Measurements from ENCODE around the gene DNAJC5G. TPM values are rescaled to one million over a fixed set of nuclear protein-coding genes. Genes with fewer than 3 reads are reported as not detected.

Gene DNAJC5G
- total RNA-seq = not detected in 2 replicates

GRCh38 chr2:27275211-27276150, at the start of gene DNAJC5G:
Gene DNAJC5G, plus strand, starts transcription at chr2:27275433. Its CDS starts 1,296 bp downstream, at chr2:27276729.

DNA sequence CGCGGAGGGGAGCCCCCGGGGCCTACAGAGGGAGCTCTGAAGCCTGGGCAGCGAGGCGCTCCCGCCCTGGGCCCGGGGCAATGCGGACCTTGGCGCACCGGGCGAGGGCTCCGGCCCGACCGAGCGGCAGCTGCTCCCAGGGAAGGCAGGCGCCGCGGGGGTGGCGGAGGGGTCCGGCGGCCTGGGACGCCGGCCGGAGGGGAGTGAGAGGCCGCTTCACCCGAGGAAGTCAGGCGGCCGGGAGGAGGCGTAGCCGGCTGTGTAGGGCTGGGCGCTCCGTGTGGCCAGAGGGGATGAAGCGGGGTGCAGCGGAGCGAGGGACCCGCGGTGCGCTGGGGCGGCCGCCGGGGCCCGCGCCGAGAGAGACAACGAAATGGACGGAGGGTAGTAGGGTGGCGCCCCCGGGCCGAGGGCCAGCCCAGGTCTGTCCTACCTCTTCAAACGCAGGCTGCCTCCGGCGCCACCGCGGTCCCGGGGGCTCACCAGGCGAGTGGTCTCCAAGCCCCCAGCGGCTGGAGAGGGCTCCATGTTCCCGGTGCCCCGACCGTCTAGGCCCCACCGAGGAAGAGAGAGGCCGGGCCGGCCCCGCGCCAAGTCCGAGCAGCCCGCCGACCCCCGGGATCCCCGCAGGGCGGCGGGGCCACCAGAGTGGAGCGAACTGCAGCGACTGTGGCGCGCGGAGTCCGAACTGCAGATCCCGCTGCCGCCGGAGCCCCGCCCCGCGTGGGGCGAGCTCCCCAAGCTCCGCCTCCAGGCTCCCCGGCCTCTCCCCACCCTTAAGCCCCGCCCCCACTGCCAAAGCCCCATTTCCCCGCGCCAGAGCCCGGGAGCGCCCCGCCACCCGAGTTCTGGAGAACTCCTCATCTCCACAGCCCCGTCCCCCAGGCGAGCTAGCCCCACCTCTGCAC, 12.6 kb upstream of the DNAJC5G start, which contains the start of gene SLC30A3:
SLC30A3 (minus strand) TSS at position 669 of the 908 bp plus-strand sequence; CDS start at position 528, 141 bp downstream.

GRCh38 chr2:27281855-27282559, 6.8 kb downstream of the DNAJC5G start, which contains the start of gene TRIM54:
Gene TRIM54, plus strand, starts transcription at chr2:27282429. Its CDS starts 303 bp downstream, at chr2:27282732.

GRCh38 chr2:27308359-27308881, 33.2 kb downstream of the DNAJC5G start, which contains the start of gene UCN:
Gene UCN, minus strand, starts transcription at chr2:27308445. Its CDS starts 550 bp downstream, at chr2:27307895.

DNA sequence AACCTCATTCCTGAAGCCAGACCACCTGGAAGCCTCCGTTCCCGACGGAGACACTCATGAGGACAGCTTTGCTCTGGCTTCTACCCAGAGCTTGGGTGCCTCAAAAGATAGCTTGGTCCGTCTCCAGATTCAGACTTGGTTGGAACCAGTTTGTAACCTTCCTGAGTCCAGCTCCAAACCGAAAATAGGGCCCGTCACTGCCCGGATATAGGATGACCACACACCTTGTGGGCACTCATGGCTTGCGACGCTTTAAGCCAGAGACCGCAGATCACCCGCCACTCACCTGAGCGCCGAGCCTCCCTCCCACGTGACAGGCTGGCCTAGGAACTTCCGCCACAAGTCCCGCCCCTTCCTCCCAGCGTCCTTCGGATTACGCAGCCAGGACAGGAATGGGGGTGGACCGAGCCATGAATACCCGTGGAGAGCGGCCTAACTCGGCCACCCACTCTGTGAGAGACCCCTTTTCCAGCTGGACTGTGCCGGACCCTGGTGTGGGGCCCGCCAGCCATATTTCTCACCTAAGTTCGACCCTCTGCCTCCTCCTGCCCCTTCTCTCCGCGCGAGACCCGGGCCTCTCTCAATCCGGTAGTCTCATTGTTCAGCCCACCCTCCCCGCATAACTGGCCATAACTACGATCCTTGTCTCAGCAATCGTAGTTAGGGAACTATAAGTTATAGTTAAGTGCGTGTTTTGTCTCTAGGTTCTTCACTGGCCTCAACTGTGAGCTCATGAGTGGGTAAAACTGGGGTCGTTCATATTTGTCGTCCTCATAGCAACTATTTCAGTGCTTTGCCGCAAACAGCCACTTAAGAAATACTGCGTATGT, 47.7 kb downstream of the DNAJC5G start, which contains the start of gene MPV17:
MPV17 (minus strand) TSS at position 332 of the 830 bp plus-strand sequence. CDS start 580 bp downstream, outside the sequence.

Other genes starting within 250 kb of the DNAJC5G start
- 31.6 and 33.6 TPM in 2 replicates for gene TMEM214, start 242.5 kb upstream of the DNAJC5G start, total RNA-seq
- gene AGBL5, start 223.8 kb upstream of the DNAJC5G start, total RNA-seq = 20.9 and 25.4 TPM in 2 replicates
- gene OST4, start 203.8 kb upstream of the DNAJC5G start, total RNA-seq = 670 and 734 TPM in 2 replicates
- gene EMILIN1, start 196.8 kb upstream of the DNAJC5G start, total RNA-seq = 203 and 242 TPM in 2 replicates
- 0.43 and 0.55 TPM in 2 replicates for gene KHK, start 188.7 kb upstream of the DNAJC5G start, total RNA-seq
- gene CGREF1, start 156.3 kb upstream of the DNAJC5G start, total RNA-seq = 7.0 and 8.2 TPM in 2 replicates
- not detected in 2 replicates for gene ABHD1, start 151.6 kb upstream of the DNAJC5G start, total RNA-seq
- 49.1 and 56.2 TPM in 2 replicates for gene PREB, start 140.8 kb upstream of the DNAJC5G start, total RNA-seq
- gene PRR30, start 136.0 kb upstream of the DNAJC5G start, total RNA-seq = not detected in 2 replicates
- not detected in 2 replicates for gene TCF23, start 126.4 kb upstream of the DNAJC5G start, total RNA-seq
- 247 and 248 TPM in 2 replicates for gene ATRAID, start 63.4 kb upstream of the DNAJC5G start, total RNA-seq
- gene SLC5A6, start 63.2 kb upstream of the DNAJC5G start, total RNA-seq = 11.5 and 14.7 TPM in 2 replicates
- gene CAD, start 58.1 kb upstream of the DNAJC5G start, total RNA-seq = 19.6 and 28.0 TPM in 2 replicates
- gene SLC30A3, start 12.4 kb upstream of the DNAJC5G start, total RNA-seq = under 0.01 TPM in 1 of 2 replicates, not detected in the other
- gene TRIM54, start 7.0 kb downstream of the DNAJC5G start, total RNA-seq = 0.14 TPM in 1 of 2 replicates, not detected in the other
- 0.14 and 0.83 TPM in 2 replicates for gene UCN, start 33.0 kb downstream of the DNAJC5G start, total RNA-seq
- 59.4 and 68.0 TPM in 2 replicates for gene MPV17, start 47.7 kb downstream of the DNAJC5G start, total RNA-seq
- 18.2 and 21.4 TPM in 2 replicates for gene GTF3C2, start 81.3 kb downstream of the DNAJC5G start, total RNA-seq
- 30.0 and 33.3 TPM in 2 replicates for gene EIF2B4, start 94.9 kb downstream of the DNAJC5G start, total RNA-seq
- gene SNX17, start 95.2 kb downstream of the DNAJC5G start, total RNA-seq = 138 and 143 TPM in 2 replicates
- gene ZNF513, start 105.3 kb downstream of the DNAJC5G start, total RNA-seq = 6.5 and 7.0 TPM in 2 replicates
- 63.6 and 67.7 TPM in 2 replicates for gene PPM1G, start 134.2 kb downstream of the DNAJC5G start, total RNA-seq
- gene NRBP1, start 153.2 kb downstream of the DNAJC5G start, total RNA-seq = 89.6 and 102 TPM in 2 replicates
- 0.18 TPM in 1 of 2 replicates, not detected in the other for gene KRTCAP3, start 166.9 kb downstream of the DNAJC5G start, total RNA-seq
- 27.2 and 33.1 TPM in 2 replicates for gene IFT172, start 214.3 kb downstream of the DNAJC5G start, total RNA-seq
- gene FNDC4, start 219.8 kb downstream of the DNAJC5G start, total RNA-seq = 11.9 and 14.0 TPM in 2 replicates
- gene GCKR, start 221.4 kb downstream of the DNAJC5G start, total RNA-seq = 0.14 and 0.55 TPM in 2 replicates

Measured in smooth muscle cell of bladder (primary cell).